Sigmoid colon (tissue), 7 donors: ENCODE measurements around the gene VSTM4. TPM values are rescaled to one million over a fixed set of nuclear protein-coding genes. Genes with fewer than 3 reads are reported as not detected.

Source experiments
- DNase-seq: peaks from one replicate; pipeline ENCODE4 v3.0.0-alpha.2; 2019
- H3K27ac ChIP-seq, 4 donors: fragments of 200-600 bp; sonication (generic); one replicate each; pipeline ENCODE4 v1.5.1; 2016 to 2019; ENCODE audit warnings: mild to moderate bottlenecking in 1 of 4
- H3K27me3 ChIP-seq, 3 donors: fragments of 200-600 bp; sonication (generic); one replicate each; pipeline ENCODE4 v1.5.1; 2019; ENCODE audit warnings: mild to moderate bottlenecking in 1 of 3
- H3K36me3 ChIP-seq, 4 donors: fragments of 200-600 bp; sonication (generic); one replicate each; pipeline ENCODE4 v1.5.1; 2016 to 2019
- H3K4me1 ChIP-seq, 4 donors: fragments of 200-600 bp; sonication (generic); one replicate each; pipeline ENCODE4 v1.5.1; 2017 to 2019
- H3K4me3 ChIP-seq, 4 donors: fragments of 200-600 bp; sonication (generic); one replicate each; pipeline ENCODE4 v1.5.1; 2017 to 2019; ENCODE audit warnings: mild to moderate bottlenecking in 2 of 4, moderate library complexity in 1 of 4
- H3K9me3 ChIP-seq, 4 donors: fragments of 200-600 bp in 3 of 4; sonication (generic) in 3 of 4; one replicate each; pipeline versions ENCODE4 v1.5.1 to v1.6.1; 2013 to 2019
- EP300 ChIP-seq, 4 donors: sonication (generic); formaldehyde crosslinking; IDR thresholded peaks; one replicate each; pipeline ENCODE4 v1.6.1; 2017; ENCODE audit warnings: antibody characterized with exemption in 4 of 4
- POLR2A ChIP-seq, 2 donors: fragments of 450-650 bp; IDR thresholded peaks; one replicate each; pipeline ENCODE4 v1.6.1; 2016; ENCODE audit warnings: antibody characterized with exemption in 2 of 2, mild to moderate bottlenecking in 2 of 2, moderate library complexity in 2 of 2
- POLR2AphosphoS5 ChIP-seq, 4 donors: sonication (generic); formaldehyde crosslinking; IDR thresholded peaks; one replicate each; pipeline ENCODE4 v1.6.1; 2017; ENCODE audit warnings: antibody characterized with exemption in 4 of 4
- WGBS, 2 donors: extraction: QIAGEN DNeasy Blood & Tissue Kit; methylation state at CpG; one replicate each; pipeline ENCODE4 v1.1.7; 2013; 5-methylcytosine and 5-hydroxymethylcytosine counted together
- intact Hi-C: fragments of 100-400 bp; cut with DNase I; formaldehyde crosslinking; loops from one replicate; pipeline ENCODE4 v1.15.1; 2023
- polyA plus RNA-seq, 3 donors: library from polyadenylated mRNA; stranded (reverse); fragments of 200-250 nt; gene quantifications; one replicate each; pipeline ENCODE4 v1.2.3, GENCODE V29; 2013
- total RNA-seq, 4 donors: library from RNA; depleted of rRNA; stranded (reverse); fragments of >200 nt; gene quantifications; one replicate each; pipeline ENCODE4 v1.1.0, GENCODE V29; 2016
- TF ChIP-seq, protein P1 (sequence below), 4 experiments: fragments of 450-650 bp in 3 of 4; fragments of 200-600 bp in 1 of 4; IDR thresholded peaks; one replicate each; pipeline ENCODE4 v1.5.1; 2016 to 2019; ENCODE audit warnings: antibody characterized with exemption in 4 of 4, mild to moderate bottlenecking in 3 of 4, moderate library complexity in 2 of 4
- donor health status: healthy with polysubstance abuse.
- donor health status: Bipolar disorder and iron deficiency.
- donor health status: healthy.

VSTM4 gene
- total and polyA plus RNA-seq, 7 donors: 0.23 to 13.3 (median 9.5) TPM

DNA sequence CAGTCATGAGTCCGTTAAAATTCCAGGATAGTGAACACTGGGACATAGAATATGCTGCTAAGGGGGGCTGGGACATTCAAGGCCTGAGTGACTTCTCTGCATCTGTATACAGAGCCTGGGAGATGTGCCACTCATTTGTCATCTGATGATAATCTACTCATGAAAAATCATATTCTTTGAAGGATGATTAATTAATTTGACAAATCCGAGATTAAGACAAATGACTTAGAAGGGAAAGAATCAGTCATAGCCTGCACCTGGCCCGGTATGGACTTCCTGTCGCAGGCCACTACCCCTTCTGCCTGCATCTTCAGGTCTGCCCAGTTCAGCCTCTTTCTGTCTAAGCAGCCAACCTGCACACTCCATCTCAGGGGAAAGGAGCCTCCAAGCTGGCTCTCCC lies 37.3 kb upstream of the VSTM4 start:
- Histone ChIP-seq H3K4me1 (no peaks in the 10 kb centered on the region), H3K27me3 (no peaks in the 10 kb centered on the region), H3K9me3 (peaks cover 0 to 1% (median 0%) of the 10 kb centered on the region in 4 donors), H3K27ac (no peak overlapping the region), H3K4me3 (no peak overlapping the region), H3K36me3 (no peaks in the 10 kb centered on the region)
- intact Hi-C loops: no loop called here
- 83 to 84% methylated on average over 4 of the region's 4 CpGs for WGBS, 2 donors
- TF ChIP-seq POLR2AphosphoS5 (IDR thresholded peaks at IDR 0.05) (no peak), POLR2A (IDR thresholded peaks at IDR 0.05) (no peak), EP300 (IDR thresholded peaks at IDR 0.05) (no peak)
- TF ChIP-seq, protein P1, sequence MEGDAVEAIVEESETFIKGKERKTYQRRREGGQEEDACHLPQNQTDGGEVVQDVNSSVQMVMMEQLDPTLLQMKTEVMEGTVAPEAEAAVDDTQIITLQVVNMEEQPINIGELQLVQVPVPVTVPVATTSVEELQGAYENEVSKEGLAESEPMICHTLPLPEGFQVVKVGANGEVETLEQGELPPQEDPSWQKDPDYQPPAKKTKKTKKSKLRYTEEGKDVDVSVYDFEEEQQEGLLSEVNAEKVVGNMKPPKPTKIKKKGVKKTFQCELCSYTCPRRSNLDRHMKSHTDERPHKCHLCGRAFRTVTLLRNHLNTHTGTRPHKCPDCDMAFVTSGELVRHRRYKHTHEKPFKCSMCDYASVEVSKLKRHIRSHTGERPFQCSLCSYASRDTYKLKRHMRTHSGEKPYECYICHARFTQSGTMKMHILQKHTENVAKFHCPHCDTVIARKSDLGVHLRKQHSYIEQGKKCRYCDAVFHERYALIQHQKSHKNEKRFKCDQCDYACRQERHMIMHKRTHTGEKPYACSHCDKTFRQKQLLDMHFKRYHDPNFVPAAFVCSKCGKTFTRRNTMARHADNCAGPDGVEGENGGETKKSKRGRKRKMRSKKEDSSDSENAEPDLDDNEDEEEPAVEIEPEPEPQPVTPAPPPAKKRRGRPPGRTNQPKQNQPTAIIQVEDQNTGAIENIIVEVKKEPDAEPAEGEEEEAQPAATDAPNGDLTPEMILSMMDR (IDR thresholded peaks at IDR 0.05): no peak
- DNase-seq: no peak

- no peaks in the 10 kb centered on the region for H3K36me3 ChIP-seq
- H3K4me3 ChIP-seq: no peak overlapping the region
- TF ChIP-seq, protein P1 (IDR thresholded peaks at IDR 0.05): no peak
- no peak for TF ChIP-seq POLR2AphosphoS5 (IDR thresholded peaks at IDR 0.05)
- no peak for TF ChIP-seq POLR2A (IDR thresholded peaks at IDR 0.05)
- no peak for TF ChIP-seq EP300 (IDR thresholded peaks at IDR 0.05)
- intact Hi-C loops: no loop called here
- 79 to 88% methylated on average over 4 of the region's 4 CpGs for WGBS, 2 donors
- no peaks in the 10 kb centered on the region for H3K4me1 ChIP-seq
- H3K27me3 ChIP-seq: no peaks in the 10 kb centered on the region
- no peak overlapping the region for H3K27ac ChIP-seq
- peaks cover 0 to 3% (median 0%) of the 10 kb centered on the region in 4 donors for H3K9me3 ChIP-seq
- no peak for DNase-seq
Observed at GRCh38 chr10:49152037-49152436, 36.7 kb upstream of the VSTM4 start.

GRCh38 chr10:49151481-49151880 lies 36.2 kb upstream of the VSTM4 start:
- no peaks in the 10 kb centered on the region for H3K4me1 ChIP-seq
- H3K27ac ChIP-seq: no peak overlapping the region
- no peak for TF ChIP-seq EP300 (IDR thresholded peaks at IDR 0.05)
- TF ChIP-seq POLR2AphosphoS5 (IDR thresholded peaks at IDR 0.05): no peak
- TF ChIP-seq POLR2A (IDR thresholded peaks at IDR 0.05): no peak
- TF ChIP-seq, protein P1 (IDR thresholded peaks at IDR 0.05): no peak
- H3K27me3 ChIP-seq: no peaks in the 10 kb centered on the region
- intact Hi-C loops: no loop called here
- no peaks in the 10 kb centered on the region for H3K36me3 ChIP-seq
- H3K9me3 ChIP-seq: peaks cover 0 to 3% (median 0%) of the 10 kb centered on the region in 4 donors
- no peak for DNase-seq
- WGBS, 2 donors: 76 to 88% methylated on average over 1 of the region's 1 CpG
- no peak overlapping the region for H3K4me3 ChIP-seq

DNA sequence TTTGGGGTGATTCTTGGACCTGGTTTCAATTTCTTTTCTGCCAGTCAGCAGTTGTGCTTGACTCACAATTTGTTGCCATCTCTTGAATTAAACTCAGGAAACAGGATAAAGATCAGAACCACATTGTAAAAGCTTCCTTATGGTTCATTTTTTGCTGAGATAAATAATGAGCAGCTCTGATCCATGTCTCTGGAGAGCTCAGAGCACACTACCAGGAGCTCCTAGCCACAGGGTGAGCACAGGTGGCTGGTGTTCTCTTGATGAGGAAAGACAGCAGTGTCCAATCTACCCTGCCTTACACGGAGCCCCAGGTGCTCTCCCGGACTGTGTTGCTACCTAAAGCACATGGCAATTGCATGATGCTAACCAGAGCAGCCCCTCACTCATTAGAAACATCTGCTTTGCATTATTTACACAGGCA lies 35.7 kb upstream of the VSTM4 start:
- no peaks in the 10 kb centered on the region for H3K4me1 ChIP-seq
- H3K4me3 ChIP-seq: no peak overlapping the region
- H3K27ac ChIP-seq: no peak overlapping the region
- WGBS, 2 donors: 37 to 65% methylated on average over 2 of the region's 2 CpGs
- H3K36me3 ChIP-seq: no peaks in the 10 kb centered on the region
- peaks cover 0 to 3% (median 0%) of the 10 kb centered on the region in 4 donors for H3K9me3 ChIP-seq
- TF ChIP-seq EP300 (IDR thresholded peaks at IDR 0.05): no peak
- TF ChIP-seq, protein P1 (IDR thresholded peaks at IDR 0.05): no peak
- TF ChIP-seq POLR2A (IDR thresholded peaks at IDR 0.05): no peak
- TF ChIP-seq POLR2AphosphoS5 (IDR thresholded peaks at IDR 0.05): no peak
- DNase-seq: no peak
- H3K27me3 ChIP-seq: no peaks in the 10 kb centered on the region
- intact Hi-C loops: no loop called here

DNA sequence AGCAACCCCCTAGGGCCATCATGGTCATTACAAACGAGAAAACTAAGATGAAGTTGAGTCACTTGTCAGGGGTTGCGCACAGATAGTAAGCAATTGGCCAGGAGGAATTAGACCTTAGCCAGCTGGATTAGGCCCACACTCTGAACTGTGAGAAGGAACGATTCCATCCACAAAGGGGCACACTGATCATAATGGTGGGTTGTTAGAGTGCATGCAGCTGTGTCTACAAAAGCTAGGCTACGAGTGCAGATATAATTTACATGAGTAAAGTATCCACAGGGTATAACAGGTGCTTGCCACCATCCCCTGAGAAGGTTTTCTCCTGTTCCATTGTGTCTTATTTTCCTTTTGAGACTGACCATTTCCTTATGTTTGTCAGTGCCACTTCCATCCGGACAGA lies 35.1 kb upstream of the VSTM4 start:
- 62 to 80% methylated on average over 5 of the region's 5 CpGs for WGBS, 2 donors

More for the DNA sequence above, 35.1 kb upstream of the VSTM4 start:
- H3K4me1 ChIP-seq: no peaks in the 10 kb centered on the region
- H3K9me3 ChIP-seq: peaks cover 0 to 3% (median 0%) of the 10 kb centered on the region in 4 donors
- intact Hi-C loops: no loop called here
- no peak overlapping the region for H3K4me3 ChIP-seq
- DNase-seq: no peak
- no peak for TF ChIP-seq POLR2AphosphoS5 (IDR thresholded peaks at IDR 0.05)
- no peak for TF ChIP-seq EP300 (IDR thresholded peaks at IDR 0.05)
- no peak for TF ChIP-seq POLR2A (IDR thresholded peaks at IDR 0.05)
- TF ChIP-seq, protein P1 (IDR thresholded peaks at IDR 0.05): no peak
- no peaks in the 10 kb centered on the region for H3K36me3 ChIP-seq
- H3K27me3 ChIP-seq: no peaks in the 10 kb centered on the region
- H3K27ac ChIP-seq: no peak overlapping the region
